GM12874 (cell line): ENCODE results near the gene SHROOM4.

Experiments used
- TF ChIP-seq, protein P1 (sequence below): IDR thresholded peaks from 2 replicates; pipeline ENCODE4 v1.5.1; 2011; ENCODE audit warnings: low read depth, mild to moderate bottlenecking, control low read depth, low read length, moderate library complexity; ENCODE audit not compliant: insufficient read depth

Gene SHROOM4

DNA sequence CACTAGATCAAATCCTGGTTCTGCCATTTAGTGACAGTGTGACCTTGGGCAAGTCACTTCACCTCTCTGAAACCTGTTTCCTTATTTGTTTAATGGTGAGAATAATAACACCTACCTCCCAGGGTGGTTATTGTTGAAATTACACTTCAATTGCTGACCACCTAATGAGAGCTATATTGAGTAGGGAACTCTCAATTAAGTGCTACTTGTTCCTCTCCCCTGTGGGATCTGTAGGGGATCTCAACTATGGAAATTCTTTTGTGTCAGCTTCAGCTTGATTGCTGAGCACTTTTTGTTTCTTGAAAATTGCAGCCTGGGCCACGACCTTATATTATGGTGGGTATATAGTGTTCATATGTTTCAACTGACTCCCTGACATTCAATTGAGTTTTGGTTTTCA is 102.1 kb downstream of the SHROOM4 start:
- TF ChIP-seq, protein P1, sequence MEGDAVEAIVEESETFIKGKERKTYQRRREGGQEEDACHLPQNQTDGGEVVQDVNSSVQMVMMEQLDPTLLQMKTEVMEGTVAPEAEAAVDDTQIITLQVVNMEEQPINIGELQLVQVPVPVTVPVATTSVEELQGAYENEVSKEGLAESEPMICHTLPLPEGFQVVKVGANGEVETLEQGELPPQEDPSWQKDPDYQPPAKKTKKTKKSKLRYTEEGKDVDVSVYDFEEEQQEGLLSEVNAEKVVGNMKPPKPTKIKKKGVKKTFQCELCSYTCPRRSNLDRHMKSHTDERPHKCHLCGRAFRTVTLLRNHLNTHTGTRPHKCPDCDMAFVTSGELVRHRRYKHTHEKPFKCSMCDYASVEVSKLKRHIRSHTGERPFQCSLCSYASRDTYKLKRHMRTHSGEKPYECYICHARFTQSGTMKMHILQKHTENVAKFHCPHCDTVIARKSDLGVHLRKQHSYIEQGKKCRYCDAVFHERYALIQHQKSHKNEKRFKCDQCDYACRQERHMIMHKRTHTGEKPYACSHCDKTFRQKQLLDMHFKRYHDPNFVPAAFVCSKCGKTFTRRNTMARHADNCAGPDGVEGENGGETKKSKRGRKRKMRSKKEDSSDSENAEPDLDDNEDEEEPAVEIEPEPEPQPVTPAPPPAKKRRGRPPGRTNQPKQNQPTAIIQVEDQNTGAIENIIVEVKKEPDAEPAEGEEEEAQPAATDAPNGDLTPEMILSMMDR: no peak

DNA sequence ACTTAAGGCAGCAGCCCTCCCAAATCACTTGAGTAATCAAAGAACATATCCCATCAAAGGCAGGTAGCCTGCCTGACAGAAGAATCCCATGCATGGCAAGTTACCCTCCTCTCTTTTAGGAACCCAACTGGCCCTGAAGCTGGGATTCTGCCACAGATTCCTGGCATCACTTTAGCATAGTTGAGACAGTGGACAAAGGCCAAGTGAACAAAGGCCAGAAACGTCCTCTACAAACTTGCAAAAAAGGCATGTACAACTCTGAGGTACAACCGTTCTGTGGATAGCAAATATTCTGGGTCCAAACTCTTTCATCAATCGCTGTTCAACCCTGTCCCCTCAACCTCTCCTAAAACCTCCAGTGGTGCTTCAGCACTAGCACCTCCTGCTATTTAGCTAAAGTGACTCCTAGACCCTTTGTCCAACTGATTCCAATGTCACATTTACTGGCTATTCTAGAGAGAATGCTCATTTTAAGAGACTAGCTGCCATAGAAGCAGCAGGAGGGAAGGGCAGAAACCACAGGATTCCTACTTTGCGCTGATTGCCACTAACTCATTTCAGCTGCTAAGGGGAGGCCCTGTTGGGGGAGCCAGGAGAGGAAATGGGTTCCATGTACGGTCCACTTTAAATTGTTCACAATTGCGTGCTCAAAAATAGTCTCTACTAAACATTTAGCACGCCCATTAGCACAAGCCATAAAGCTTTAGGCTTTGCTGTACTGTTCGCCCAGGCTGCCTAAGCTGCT is 105.9 kb downstream of the SHROOM4 start:
- TF ChIP-seq, protein P1: no peak

DNA sequence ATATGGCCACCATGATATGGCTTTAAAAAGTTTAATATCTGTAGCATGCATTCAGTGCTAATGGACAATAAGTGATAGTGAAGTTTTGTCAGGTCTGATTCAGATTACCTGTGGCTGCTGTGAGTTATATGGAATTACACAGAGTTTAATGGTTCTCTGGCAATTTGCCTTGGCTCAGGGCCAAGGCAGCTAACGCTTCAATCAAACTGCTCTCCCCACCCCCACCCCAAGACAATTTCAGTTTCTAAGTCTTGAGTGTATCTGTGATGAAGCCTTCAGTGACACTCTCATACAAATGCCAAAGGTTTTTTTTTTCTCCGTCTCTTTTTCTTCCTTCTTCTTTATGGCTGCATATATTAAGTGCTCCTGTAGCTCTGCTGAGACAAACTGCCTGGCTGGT is 106.6 kb downstream of the SHROOM4 start:
- TF ChIP-seq, protein P1: no peak

DNA sequence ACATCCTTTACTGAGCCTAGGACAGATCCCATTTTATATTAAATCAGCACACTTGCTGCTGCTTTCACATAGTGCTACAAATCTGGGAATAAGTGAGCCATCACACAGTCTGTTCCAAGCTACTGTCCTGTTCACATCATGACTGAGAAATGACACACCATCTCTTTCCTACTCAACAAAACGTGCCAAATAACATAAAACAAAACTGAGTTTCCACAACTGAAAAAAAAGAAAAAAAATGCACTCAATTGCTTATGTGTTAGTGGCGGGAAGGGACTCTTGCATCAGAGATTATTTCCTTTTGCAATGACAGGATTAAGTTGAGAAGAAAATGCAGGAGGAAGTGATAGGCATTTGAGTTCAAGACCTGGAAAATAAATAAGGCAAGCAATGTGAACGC is 109.0 kb downstream of the SHROOM4 start:
- TF ChIP-seq, protein P1: no peak

GRCh38 chrX:50704360-50704759 is 109.6 kb downstream of the SHROOM4 start:
- TF ChIP-seq, protein P1: no peak

DNA sequence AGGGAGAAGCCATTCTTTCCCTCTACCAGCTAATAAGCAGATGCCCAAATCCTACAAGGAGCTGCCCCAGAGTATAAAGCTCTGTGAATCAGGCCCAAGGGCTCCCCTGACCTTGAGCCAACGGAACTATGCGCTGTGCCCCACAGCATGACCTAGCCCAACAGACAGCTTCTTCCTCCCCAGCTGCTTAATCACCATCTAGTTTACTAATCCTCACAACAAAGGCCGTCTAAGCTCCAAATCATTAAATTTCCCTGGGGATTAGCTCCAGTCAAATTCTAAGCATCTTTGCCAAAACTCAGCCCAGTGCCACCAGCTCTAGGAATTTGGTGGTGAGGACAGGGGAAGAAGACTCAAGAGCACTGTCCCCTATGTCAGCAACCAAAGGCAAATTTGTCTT is 113.1 kb downstream of the SHROOM4 start:
- TF ChIP-seq, protein P1: no peak

DNA sequence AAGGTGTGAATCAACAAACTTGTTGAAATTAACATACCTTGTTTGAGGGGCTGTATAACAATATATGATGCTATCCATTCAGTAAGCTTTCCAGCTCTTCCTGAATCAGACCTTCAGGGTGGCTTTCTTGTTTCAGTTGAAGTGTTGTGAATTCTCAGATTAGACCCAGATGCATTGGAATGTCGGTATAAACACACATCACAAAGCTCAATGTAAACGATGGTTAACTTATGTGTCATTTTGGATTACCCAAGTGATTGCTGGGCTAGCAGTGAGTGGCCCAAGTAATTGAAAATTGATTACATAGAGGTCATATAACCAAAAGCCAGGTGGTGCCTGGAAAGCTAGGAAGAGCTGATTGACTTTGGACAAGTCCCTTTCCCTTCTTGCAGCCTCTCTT is 115.0 kb downstream of the SHROOM4 start:
- TF ChIP-seq, protein P1: no peak
